ENCODE results near the gene HOXB13. TPM values are rescaled to one million over a fixed set of nuclear protein-coding genes. Genes with fewer than 3 reads are reported as not detected.

The HOXB13 gene
- total RNA-seq, 3 donors from 2014 or later (not counting 1 experiment from before 2014, with no cell fraction given) = not detected

DNA sequence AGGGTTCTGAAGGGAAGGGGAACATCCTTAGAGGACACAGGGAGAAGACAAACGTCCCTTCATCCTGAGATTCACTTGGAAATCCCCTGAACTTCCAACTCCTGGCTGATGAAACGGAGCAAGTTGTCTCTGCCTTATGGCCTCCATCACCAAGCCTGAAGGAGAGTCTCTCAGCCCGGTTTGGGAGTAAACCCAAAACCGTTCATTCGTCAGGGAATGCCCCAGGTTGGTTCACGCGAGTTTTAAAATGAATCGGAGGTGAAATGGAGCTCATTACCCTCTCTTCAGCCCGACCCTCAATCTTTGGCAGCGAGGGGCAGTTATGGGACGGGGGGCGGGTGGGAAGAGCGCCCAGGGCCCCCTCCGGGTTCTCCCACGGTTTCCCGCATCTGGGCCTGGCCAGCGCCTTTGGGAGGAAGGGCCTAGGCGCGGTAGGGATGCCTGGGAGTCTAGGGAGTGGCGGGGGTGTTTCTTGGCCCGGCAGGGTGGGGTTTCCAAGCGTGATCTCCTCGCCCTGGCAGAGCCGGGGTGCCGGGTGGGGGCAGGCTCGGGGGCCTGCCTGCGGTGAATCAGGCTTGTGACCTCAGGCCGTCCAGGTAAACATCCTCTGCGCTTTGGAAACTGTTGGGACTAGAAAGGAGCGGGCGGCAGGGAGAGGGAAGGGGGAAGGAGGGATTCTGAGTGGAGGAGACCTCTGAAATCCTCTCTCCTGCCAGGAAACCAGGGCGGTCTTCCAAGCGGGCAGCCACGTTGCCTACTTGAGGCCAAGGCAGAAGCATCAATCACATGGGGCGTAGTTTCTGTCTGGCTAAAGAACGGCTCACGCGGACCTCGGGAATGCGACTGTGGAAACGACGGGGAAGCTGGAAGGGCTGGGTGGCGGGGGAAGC lies 24.1 kb upstream of the HOXB13 start:
- H3K4me1 ChIP-seq (ENCODE audit: control insufficient read depth, insufficient read depth, low read length) = peaks cover 16% of the 10 kb centered on the region
- H3K27me3 ChIP-seq (ENCODE audit: control insufficient read depth, insufficient read depth, low read length) = peaks cover 77% of the 10 kb centered on the region
- H3K27ac ChIP-seq (ENCODE audit: low read length) = no peak overlapping the region
- DNase-seq (no peak), ATAC-seq (no peak)
- H3K9me3 ChIP-seq (ENCODE audit: control insufficient read depth, insufficient read depth, low read length) = no peaks in the 10 kb centered on the region
- H3K36me3 ChIP-seq (ENCODE audit: control insufficient read depth, insufficient read depth, low read length) = no peaks in the 10 kb centered on the region
- peaks cover 70 to 72% of the 10 kb centered on the region in 2 donors for H3K27me3 Mint-ChIP-seq (ENCODE audit: low read depth in 2 of 2)
- no peak overlapping the region for H3K4me3 ChIP-seq (ENCODE audit: low read length)
- no peak overlapping the region for H3K4me3 Mint-ChIP-seq
- no peaks in the 10 kb centered on the region for H3K36me3 Mint-ChIP-seq
- 11% methylated on average over 43 of the region's 43 CpGs for WGBS (ENCODE audit: insufficient coverage)
- peaks cover 0 to 5% of the 10 kb centered on the region in 2 donors for H3K4me1 Mint-ChIP-seq
- TF ChIP-seq, protein P1, sequence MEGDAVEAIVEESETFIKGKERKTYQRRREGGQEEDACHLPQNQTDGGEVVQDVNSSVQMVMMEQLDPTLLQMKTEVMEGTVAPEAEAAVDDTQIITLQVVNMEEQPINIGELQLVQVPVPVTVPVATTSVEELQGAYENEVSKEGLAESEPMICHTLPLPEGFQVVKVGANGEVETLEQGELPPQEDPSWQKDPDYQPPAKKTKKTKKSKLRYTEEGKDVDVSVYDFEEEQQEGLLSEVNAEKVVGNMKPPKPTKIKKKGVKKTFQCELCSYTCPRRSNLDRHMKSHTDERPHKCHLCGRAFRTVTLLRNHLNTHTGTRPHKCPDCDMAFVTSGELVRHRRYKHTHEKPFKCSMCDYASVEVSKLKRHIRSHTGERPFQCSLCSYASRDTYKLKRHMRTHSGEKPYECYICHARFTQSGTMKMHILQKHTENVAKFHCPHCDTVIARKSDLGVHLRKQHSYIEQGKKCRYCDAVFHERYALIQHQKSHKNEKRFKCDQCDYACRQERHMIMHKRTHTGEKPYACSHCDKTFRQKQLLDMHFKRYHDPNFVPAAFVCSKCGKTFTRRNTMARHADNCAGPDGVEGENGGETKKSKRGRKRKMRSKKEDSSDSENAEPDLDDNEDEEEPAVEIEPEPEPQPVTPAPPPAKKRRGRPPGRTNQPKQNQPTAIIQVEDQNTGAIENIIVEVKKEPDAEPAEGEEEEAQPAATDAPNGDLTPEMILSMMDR (IDR thresholded peaks at IDR 0.05) = no peak
- no peaks in the 10 kb centered on the region for H3K9me3 Mint-ChIP-seq
- H3K27ac Mint-ChIP-seq = no peak overlapping the region
- intact Hi-C loops (cut with micrococcal nuclease) = loop anchor here (10.0 kb wide), 1 partner anchor 138 kb away; the partner anchor contains the start of genes HOXB7 and HOXB8

DNA sequence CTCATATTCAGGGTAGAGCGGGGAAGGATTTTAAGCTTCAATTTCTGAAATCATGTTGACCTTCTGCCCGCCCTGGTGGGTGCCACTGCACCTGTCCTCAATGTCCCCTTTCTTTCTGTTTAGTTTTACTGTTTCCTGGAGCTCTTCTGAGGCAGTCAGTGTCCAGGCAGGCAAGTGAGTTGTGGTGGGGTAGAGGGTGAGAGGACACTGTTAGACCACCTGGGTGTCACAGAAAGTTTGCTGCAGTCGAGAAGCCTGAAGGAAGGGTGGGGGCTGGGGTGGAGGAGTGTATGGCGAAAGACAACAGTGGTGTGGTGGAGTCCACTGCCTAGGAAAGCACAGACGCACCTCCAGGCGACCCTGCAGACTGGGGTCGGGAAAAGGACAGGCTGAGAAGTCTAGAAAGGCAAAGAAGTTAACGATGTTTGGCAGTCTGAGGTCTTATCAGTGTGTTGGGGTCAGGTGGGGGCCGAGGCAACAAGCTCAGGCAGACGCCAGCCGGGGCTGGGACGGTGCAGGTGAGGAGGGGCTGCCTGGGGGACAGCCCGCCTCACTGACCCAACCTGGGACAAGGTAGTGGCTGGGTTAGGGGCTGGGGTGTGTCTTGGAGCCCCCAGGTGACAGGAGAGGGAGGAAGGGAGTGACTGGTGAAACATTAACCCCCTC lies 23.3 kb upstream of the HOXB13 start:
- intact Hi-C loops (cut with micrococcal nuclease) = loop anchor here (10.0 kb wide), 1 partner anchor 137 kb away; the partner anchor contains the start of genes HOXB7 and HOXB8
- Histone ChIP-seq H3K9me3 (ENCODE audit: control insufficient read depth, insufficient read depth, low read length) (no peaks in the 10 kb centered on the region), H3K4me1 (ENCODE audit: control insufficient read depth, insufficient read depth, low read length) (peaks cover 21% of the 10 kb centered on the region), H3K27me3 (ENCODE audit: control insufficient read depth, insufficient read depth, low read length) (peaks cover 84% of the 10 kb centered on the region), H3K36me3 (ENCODE audit: control insufficient read depth, insufficient read depth, low read length) (no peaks in the 10 kb centered on the region), H3K4me3 (ENCODE audit: low read length) (no peak overlapping the region), H3K27ac (ENCODE audit: low read length) (no peak overlapping the region)
- Mint-ChIP-seq H3K27me3 (ENCODE audit: low read depth in 2 of 2) (peaks cover 70 to 74% of the 10 kb centered on the region in 2 donors), H3K4me3 (no peak overlapping the region), H3K27ac (no peak overlapping the region), H3K4me1 (peaks cover 4 to 10% of the 10 kb centered on the region in 2 donors), H3K36me3 (no peaks in the 10 kb centered on the region), H3K9me3 (no peaks in the 10 kb centered on the region)
- WGBS (ENCODE audit: insufficient coverage) = 9% methylated on average over 13 of the region's 13 CpGs
- DNase-seq (no peak), ATAC-seq (no peak)
- TF ChIP-seq, protein P1 (IDR thresholded peaks at IDR 0.05) = no peak

DNA sequence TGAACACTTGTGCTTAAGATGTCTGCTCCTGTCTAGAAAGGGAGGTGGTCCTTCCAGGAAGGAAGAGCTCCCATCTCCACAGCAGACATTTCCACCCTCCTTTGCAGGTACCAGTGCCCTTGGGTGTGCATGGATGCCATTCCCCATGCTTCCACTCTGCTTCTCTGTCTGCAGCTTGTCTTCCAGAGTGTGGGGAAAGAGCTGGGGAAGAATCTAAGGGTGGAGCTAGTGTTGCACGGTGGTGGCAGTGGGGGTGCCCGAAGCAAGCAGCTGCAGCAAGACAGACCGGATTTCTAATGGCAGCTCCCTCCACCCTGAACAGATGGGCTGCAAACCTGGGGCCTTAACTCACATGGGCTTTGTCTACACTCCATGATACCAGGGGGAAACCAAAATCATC lies 22.6 kb upstream of the HOXB13 start:
- peaks cover under 1% of the 10 kb centered on the region for H3K9me3 ChIP-seq (ENCODE audit: control insufficient read depth, insufficient read depth, low read length)
- TF ChIP-seq, protein P1 (IDR thresholded peaks at IDR 0.05) = no peak
- DNase-seq = no peak
- Mint-ChIP-seq H3K27me3 (ENCODE audit: low read depth in 2 of 2) (peaks cover 70 to 78% of the 10 kb centered on the region in 2 donors), H3K4me1 (peaks cover 11 to 17% of the 10 kb centered on the region in 2 donors), H3K27ac (no peak overlapping the region), H3K4me3 (no peak overlapping the region), H3K36me3 (no peaks in the 10 kb centered on the region), H3K9me3 (no peaks in the 10 kb centered on the region)
- H3K27ac ChIP-seq (ENCODE audit: low read length) = no peak overlapping the region
- 4% methylated on average over 3 of the region's 3 CpGs for WGBS (ENCODE audit: insufficient coverage)
- H3K27me3 ChIP-seq (ENCODE audit: control insufficient read depth, insufficient read depth, low read length) = peaks cover 90% of the 10 kb centered on the region
- no peaks in the 10 kb centered on the region for H3K36me3 ChIP-seq (ENCODE audit: control insufficient read depth, insufficient read depth, low read length)
- no peak overlapping the region for H3K4me3 ChIP-seq (ENCODE audit: low read length)
- no peak for ATAC-seq
- intact Hi-C loops (cut with micrococcal nuclease) = loop anchor here (10.0 kb wide), 1 partner anchor 136 kb away; the partner anchor contains the start of genes HOXB7 and HOXB8
- H3K4me1 ChIP-seq (ENCODE audit: control insufficient read depth, insufficient read depth, low read length) = peaks cover 25% of the 10 kb centered on the region

Data from natural killer cell (primary cell).